GM23248 (cell line): ENCODE results near the gene ACAP1. TPM values are rescaled to one million over a fixed set of nuclear protein-coding genes. Genes with fewer than 3 reads are reported as not detected.

Experiments
- DNase-seq: peaks from one replicate; pipeline ENCODE4 v3.0.0-alpha.2; 2015
- H2AFZ ChIP-seq: fragments of 200-600 bp; sonication (generic); 2 replicates; pipeline ENCODE4 v1.6.1; 2016; ENCODE audit warnings: antibody characterized with exemption
- H3F3A ChIP-seq: fragments of 200-600 bp; sonication (generic); 2 replicates; pipeline ENCODE4 v1.6.1; 2016; ENCODE audit warnings: mild to moderate bottlenecking, antibody characterized with exemption, mixed run types; ENCODE audit not compliant: insufficient read depth
- H3K27ac ChIP-seq: fragments of 200-600 bp; sonication (generic); 2 replicates; pipeline ENCODE4 v1.5.1; 2016; ENCODE audit warnings: mild to moderate bottlenecking
- H3K27me3 ChIP-seq: fragments of 200-600 bp; sonication (generic); replicated peaks from 2 replicates; pipeline ENCODE4 v1.6.1; 2016; ENCODE audit warnings: mild to moderate bottlenecking; ENCODE audit not compliant: insufficient read depth
- H3K36me3 ChIP-seq: fragments of 200-600 bp; sonication (generic); 2 replicates; pipeline ENCODE4 v1.6.1; 2016; ENCODE audit warnings: low read depth, mild to moderate bottlenecking
- H3K4me1 ChIP-seq: fragments of 200-600 bp; sonication (generic); 2 replicates; pipeline ENCODE4 v1.6.1; 2016; ENCODE audit warnings: mild to moderate bottlenecking; ENCODE audit not compliant: insufficient read depth
- H3K4me2 ChIP-seq: fragments of 200-600 bp; sonication (generic); one replicate; pipeline ENCODE4 v1.6.1; 2016; ENCODE audit warnings: mild to moderate bottlenecking; ENCODE audit not compliant: unreplicated experiment
- H3K4me3 ChIP-seq: fragments of 200-600 bp; sonication (generic); 2 replicates; pipeline ENCODE4 v1.5.1; 2016; ENCODE audit warnings: mild to moderate bottlenecking
- H3K79me2 ChIP-seq: fragments of 200-600 bp; sonication (generic); 2 replicates; pipeline ENCODE4 v1.6.1; 2016; ENCODE audit warnings: mild to moderate bottlenecking; ENCODE audit not compliant: insufficient read depth
- H3K9ac ChIP-seq: fragments of 200-600 bp; sonication (generic); 2 replicates; pipeline ENCODE4 v1.6.1; 2016; ENCODE audit warnings: mild to moderate bottlenecking
- H3K9me2 ChIP-seq: fragments of 200-600 bp; sonication (generic); 2 replicates; pipeline ENCODE4 v1.6.1; 2016; ENCODE audit warnings: mixed run types, mild to moderate bottlenecking, moderate library complexity; ENCODE audit not compliant: insufficient read depth
- H3K9me3 ChIP-seq: fragments of 200-600 bp; sonication (generic); one replicate; pipeline ENCODE4 v1.6.1; 2017; ENCODE audit warnings: low read depth
- H4K20me1 ChIP-seq: fragments of 200-600 bp; sonication (generic); 2 replicates; pipeline ENCODE4 v1.6.0; 2016; ENCODE audit not compliant: insufficient read depth
- EZH2 ChIP-seq: fragments of 200-600 bp; sonication (generic); IDR thresholded peaks from 2 replicates; pipeline ENCODE4 v1.6.1; 2018; ENCODE audit warnings: antibody characterized with exemption, mild to moderate bottlenecking; ENCODE audit not compliant: insufficient read depth, poor library complexity, severe bottlenecking
- EZH2phosphoT487 ChIP-seq: fragments of 200-600 bp; sonication (generic); IDR thresholded peaks from 2 replicates; pipeline ENCODE4 v1.6.1; 2018; ENCODE audit warnings: antibody characterized with exemption, moderate library complexity, mild to moderate bottlenecking, low read depth; ENCODE audit not compliant: insufficient read depth
- WGBS, 2 experiments: methylation state at CpG; one replicate each; pipeline ENCODE4 v1.1.6; 2015 to 2017; ENCODE audit warnings: low lambda C conversion rate in 2 of 2, low coverage in 1 of 2; ENCODE audit errors: missing lambda C conversion rate in 2 of 2; 5-methylcytosine and 5-hydroxymethylcytosine counted together
- in situ Hi-C: fragments of 300-500 bp; cut with MboI; formaldehyde crosslinking; loops from 2 replicates; pipeline ENCODE4 v1.15.0; 2020
- polyA plus RNA-seq: library from polyadenylated mRNA; unstranded; fragments of >200 nt; fragmentation: Nextera tagmentation; extraction: Ambion mirVana; gene quantifications from 2 replicates; pipeline ENCODE4 v1.2.1, GENCODE V29; 2016
- small RNA-seq: library from RNA; depleted of rRNA; stranded (forward); fragments of <200 nt; gene quantifications from one replicate; pipeline ENCODE3, GENCODE V24; 2014; ENCODE audit warnings: low read depth, low replicate concordance
- total RNA-seq: library from RNA; depleted of rRNA; stranded (reverse); fragments of >200 nt; shearing (Covaris generic); gene quantifications from 2 replicates; pipeline ENCODE4 v1.2.3, GENCODE V29; 2014; rRNA removed

Gene ACAP1
- total and polyA plus RNA-seq, 2 experiments from 2014 or later, result 4.4 to 15.7 TPM

DNA sequence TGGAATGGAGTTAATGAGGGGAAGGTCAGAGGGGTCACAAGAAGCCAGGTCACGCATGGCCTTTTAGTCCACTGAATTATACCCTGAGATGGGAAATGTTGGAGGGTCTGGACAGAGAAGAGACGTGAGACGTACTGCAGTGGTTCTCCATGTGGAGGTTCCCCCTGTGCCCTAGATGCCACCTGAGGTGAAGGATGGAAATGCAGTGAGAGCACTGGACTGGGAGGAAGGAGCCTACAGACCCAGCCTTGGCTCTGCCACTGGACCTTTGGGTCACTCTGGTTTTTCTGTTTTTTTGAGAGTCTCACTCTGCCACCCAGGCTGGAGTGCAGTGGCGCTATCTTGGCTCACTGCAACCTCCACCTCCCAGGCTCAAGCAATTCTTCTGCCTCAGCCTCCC lies 59.8 kb downstream of the ACAP1 start:
- Histone ChIP-seq H2AFZ (no peak overlapping the region), H3K79me2 (peaks cover 22% of the 10 kb centered on the region), H3K4me2 (no peak overlapping the region), H3K27me3 (no peaks in the 10 kb centered on the region), H3F3A (0 out of 2 replicates have a peak, but pooled peaks cover 10% of the 10 kb centered on the region), H3K9me2 (no peaks in the 10 kb centered on the region), H3K9me3 (no peaks in the 10 kb centered on the region), H4K20me1 (no peaks in the 10 kb centered on the region), H3K9ac (no peak overlapping the region), H3K36me3 (no peaks in the 10 kb centered on the region), H3K4me3 (no peak overlapping the region), H3K4me1 (peaks cover 4% of the 10 kb centered on the region; the same call in 1 of the 2 replicates), H3K27ac (no peak overlapping the region)
- no peak for DNase-seq
- TF ChIP-seq EZH2, result no peak
- WGBS, 2 experiments, result 77 to 90% methylated on average over 4 of the region's 4 CpGs
- in situ Hi-C loops, result no loop called here

DNA sequence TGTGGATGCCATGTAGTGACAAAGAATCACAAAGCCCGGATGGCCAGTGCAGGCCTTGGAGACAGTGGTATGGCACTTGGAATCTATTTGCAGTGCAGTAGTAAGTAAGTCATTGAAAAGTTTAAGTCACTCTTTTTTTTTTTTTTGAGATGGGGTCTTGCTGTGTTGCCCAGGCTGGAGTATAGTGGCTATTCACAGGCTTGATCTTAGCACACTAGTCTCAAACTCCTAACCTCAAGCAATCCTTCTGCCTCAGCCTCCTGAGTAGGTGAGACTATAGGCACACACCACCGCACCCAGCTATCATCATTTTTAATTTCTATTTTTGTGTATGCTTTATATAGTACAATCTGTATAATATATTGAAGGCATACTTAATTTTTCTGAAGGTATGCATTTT lies 62.3 kb downstream of the ACAP1 start:
- no peak for TF ChIP-seq EZH2
- TF ChIP-seq EZH2phosphoT487, result no peak
- Histone ChIP-seq H3F3A (0 out of 2 replicates have a peak, but pooled peaks cover 10% of the 10 kb centered on the region), H3K9me2 (no peaks in the 10 kb centered on the region), H3K79me2 (peaks cover 20% of the 10 kb centered on the region), H3K9me3 (no peaks in the 10 kb centered on the region), H3K36me3 (no peaks in the 10 kb centered on the region), H3K4me2 (no peak overlapping the region), H2AFZ (no peak overlapping the region), H3K9ac (no peak overlapping the region), H3K27me3 (no peaks in the 10 kb centered on the region), H4K20me1 (no peaks in the 10 kb centered on the region), H3K4me3 (no peak overlapping the region), H3K4me1 (peaks cover 11% of the 10 kb centered on the region), H3K27ac (no peak overlapping the region)
- in situ Hi-C loops, result no loop called here
- no peak for DNase-seq
- WGBS, 2 experiments, result 51 to 54% methylated on average over 2 of the region's 2 CpGs

Small RNAs within 50 kb of the gene (small RNA-seq; reads per million reads assigned to genes)
- not detected for gene AC026954.2

Other genes starting within 250 kb of the ACAP1 start
Only the 30 nearest of the 35 such genes appear.
- 0.97 TPM in 1 of 2 replicates, not detected in the other for gene ASGR1, start 157.2 kb upstream of the ACAP1 start, total RNA-seq
- gene ASGR1, start 157.2 kb upstream of the ACAP1 start, polyA plus RNA-seq, result 0.63 and 0.75 TPM in 2 replicates
- 13.1 and 23.8 TPM in 2 replicates for gene DLG4, start 116.7 kb upstream of the ACAP1 start, total RNA-seq
- 1.3 and 1.9 TPM in 2 replicates for gene DLG4, start 116.7 kb upstream of the ACAP1 start, polyA plus RNA-seq
- gene ACADVL, start 116.6 kb upstream of the ACAP1 start, total RNA-seq, result 453 and 600 TPM in 2 replicates
- 386 and 441 TPM in 2 replicates for gene ACADVL, start 116.6 kb upstream of the ACAP1 start, polyA plus RNA-seq
- 41.2 and 45.8 TPM in 2 replicates for gene DVL2, start 102.0 kb upstream of the ACAP1 start, total RNA-seq
- 18.9 and 19.5 TPM in 2 replicates for gene DVL2, start 102.0 kb upstream of the ACAP1 start, polyA plus RNA-seq
- 32.0 and 42.6 TPM in 2 replicates for gene PHF23, start 97.1 kb upstream of the ACAP1 start, total RNA-seq
- 40.7 and 45.6 TPM in 2 replicates for gene PHF23, start 97.1 kb upstream of the ACAP1 start, polyA plus RNA-seq
- 152 and 355 TPM in 2 replicates for gene GABARAP, start 94.1 kb upstream of the ACAP1 start, total RNA-seq
- gene GABARAP, start 94.1 kb upstream of the ACAP1 start, polyA plus RNA-seq, result 845 and 847 TPM in 2 replicates
- 38.9 and 63.2 TPM in 2 replicates for gene CTDNEP1, start 84.8 kb upstream of the ACAP1 start, total RNA-seq
- 30.0 and 30.7 TPM in 2 replicates for gene CTDNEP1, start 84.8 kb upstream of the ACAP1 start, polyA plus RNA-seq
- 25.9 and 32.9 TPM in 2 replicates for gene ELP5, start 84.3 kb upstream of the ACAP1 start, total RNA-seq
- 34.8 and 34.9 TPM in 2 replicates for gene ELP5, start 84.3 kb upstream of the ACAP1 start, polyA plus RNA-seq
- gene CLDN7, start 74.1 kb upstream of the ACAP1 start, total RNA-seq, result 4.5 and 5.4 TPM in 2 replicates
- 1.7 and 2.3 TPM in 2 replicates for gene CLDN7, start 74.1 kb upstream of the ACAP1 start, polyA plus RNA-seq
- not detected in 2 replicates for gene SLC2A4, start 54.8 kb upstream of the ACAP1 start, total RNA-seq
- 0.08 TPM in 1 of 2 replicates, not detected in the other for gene SLC2A4, start 54.8 kb upstream of the ACAP1 start, polyA plus RNA-seq
- gene YBX2, start 41.9 kb upstream of the ACAP1 start, total RNA-seq, result 0.22 TPM in 1 of 2 replicates, not detected in the other
- gene YBX2, start 41.9 kb upstream of the ACAP1 start, polyA plus RNA-seq, result not detected in 2 replicates
- gene EIF5A, start 28.9 kb upstream of the ACAP1 start, total RNA-seq, result 869 and 956 TPM in 2 replicates
- gene EIF5A, start 28.9 kb upstream of the ACAP1 start, polyA plus RNA-seq, result 998 and 1,047 TPM in 2 replicates
- gene GPS2, start 21.2 kb upstream of the ACAP1 start, total RNA-seq, result 50.1 and 81.3 TPM in 2 replicates
- 53.8 and 59.4 TPM in 2 replicates for gene GPS2, start 21.2 kb upstream of the ACAP1 start, polyA plus RNA-seq
- gene NEURL4, start 7.2 kb upstream of the ACAP1 start, total RNA-seq, result 12.8 and 20.1 TPM in 2 replicates
- 2.0 and 2.1 TPM in 2 replicates for gene NEURL4, start 7.2 kb upstream of the ACAP1 start, polyA plus RNA-seq
- gene KCTD11, start 15.6 kb downstream of the ACAP1 start, total RNA-seq, result 24.9 and 27.2 TPM in 2 replicates
- gene KCTD11, start 15.6 kb downstream of the ACAP1 start, polyA plus RNA-seq, result 15.5 and 16.2 TPM in 2 replicates
- gene TMEM95, start 18.6 kb downstream of the ACAP1 start, total RNA-seq, result not detected in 2 replicates
- gene TMEM95, start 18.6 kb downstream of the ACAP1 start, polyA plus RNA-seq, result not detected in 2 replicates
- 0.43 and 2.7 TPM in 2 replicates for gene TNK1, start 44.6 kb downstream of the ACAP1 start, total RNA-seq
- gene TNK1, start 44.6 kb downstream of the ACAP1 start, polyA plus RNA-seq, result 1.1 and 1.2 TPM in 2 replicates
- 72.8 and 73.9 TPM in 2 replicates for gene PLSCR3, start 58.0 kb downstream of the ACAP1 start, total RNA-seq
- gene PLSCR3, start 58.0 kb downstream of the ACAP1 start, polyA plus RNA-seq, result 136 and 153 TPM in 2 replicates
- 18.0 and 59.3 TPM in 2 replicates for gene TMEM256, start 67.6 kb downstream of the ACAP1 start, total RNA-seq
- 40.1 and 44.2 TPM in 2 replicates for gene TMEM256, start 67.6 kb downstream of the ACAP1 start, polyA plus RNA-seq
- gene NLGN2, start 71.3 kb downstream of the ACAP1 start, total RNA-seq, result 8.0 and 9.5 TPM in 2 replicates
- gene NLGN2, start 71.3 kb downstream of the ACAP1 start, polyA plus RNA-seq, result 3.3 and 3.5 TPM in 2 replicates
- gene SPEM1, start 83.8 kb downstream of the ACAP1 start, total RNA-seq, result not detected in 2 replicates
- gene SPEM1, start 83.8 kb downstream of the ACAP1 start, polyA plus RNA-seq, result not detected in 2 replicates
- not detected in 2 replicates for gene SPEM2, start 89.1 kb downstream of the ACAP1 start, total RNA-seq
- not detected in 2 replicates for gene SPEM2, start 89.1 kb downstream of the ACAP1 start, polyA plus RNA-seq
- not detected in 2 replicates for gene SPEM3, start 92.3 kb downstream of the ACAP1 start, total RNA-seq
- not detected in 2 replicates for gene SPEM3, start 92.3 kb downstream of the ACAP1 start, polyA plus RNA-seq
- gene TMEM102, start 98.9 kb downstream of the ACAP1 start, total RNA-seq, result 3.2 and 7.7 TPM in 2 replicates
- 3.4 and 4.3 TPM in 2 replicates for gene TMEM102, start 98.9 kb downstream of the ACAP1 start, polyA plus RNA-seq
- not detected in 2 replicates for gene FGF11, start 103.0 kb downstream of the ACAP1 start, total RNA-seq
- 0.22 and 0.36 TPM in 2 replicates for gene FGF11, start 103.0 kb downstream of the ACAP1 start, polyA plus RNA-seq
- 3.9 and 4.9 TPM in 2 replicates for gene CHRNB1, start 108.5 kb downstream of the ACAP1 start, total RNA-seq
- 3.5 and 4.2 TPM in 2 replicates for gene CHRNB1, start 108.5 kb downstream of the ACAP1 start, polyA plus RNA-seq
- gene ZBTB4, start 143.1 kb downstream of the ACAP1 start, total RNA-seq, result 32.9 and 35.9 TPM in 2 replicates
- 17.7 and 18.2 TPM in 2 replicates for gene ZBTB4, start 143.1 kb downstream of the ACAP1 start, polyA plus RNA-seq
- gene SLC35G6, start 144.9 kb downstream of the ACAP1 start, total RNA-seq, result not detected in 2 replicates
- gene SLC35G6, start 144.9 kb downstream of the ACAP1 start, polyA plus RNA-seq, result 0.14 TPM in 1 of 2 replicates, not detected in the other
- 45.9 and 46.2 TPM in 2 replicates for gene POLR2A, start 147.8 kb downstream of the ACAP1 start, total RNA-seq
- 74.1 and 75.7 TPM in 2 replicates for gene POLR2A, start 147.8 kb downstream of the ACAP1 start, polyA plus RNA-seq
- 21.9 and 34.3 TPM in 2 replicates for gene TNFSF12, start 212.5 kb downstream of the ACAP1 start, total RNA-seq
- 14.0 and 18.7 TPM in 2 replicates for gene TNFSF12, start 212.5 kb downstream of the ACAP1 start, polyA plus RNA-seq